ENCODE results near the gene JCHAIN.
"Not testable (repeated sequence)": the region's sequence is repeated elsewhere in the genome, so short reads cannot be mapped to it uniquely, and the experiment has no call there.

DNA sequence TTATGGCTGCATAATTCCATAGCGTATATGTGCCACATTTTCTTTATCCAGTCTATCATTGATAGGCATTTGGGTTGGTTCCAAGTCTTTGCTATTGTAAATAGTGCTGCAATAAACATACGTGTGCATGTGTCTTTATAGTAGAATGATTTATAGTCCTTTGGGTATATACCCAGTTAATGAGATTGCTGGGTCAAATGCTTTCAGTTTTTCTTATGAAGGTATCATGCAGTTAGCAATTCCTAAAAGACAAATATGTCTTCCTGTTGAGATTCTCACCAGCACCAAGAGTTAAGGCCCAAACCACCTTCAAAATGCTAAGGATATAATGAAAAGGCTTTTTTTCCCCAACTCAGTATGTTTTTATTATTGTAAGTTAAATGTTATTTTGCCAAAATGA, 36.3 kb upstream of the JCHAIN start:
- TF ChIP-seq ZNF484 (CRISPR knock-in tag; IDR thresholded peaks at IDR 0.05; ENCODE audit: borderline replicate concordance, low read depth); ZFX (CRISPR knock-in tag; IDR thresholded peaks at IDR 0.05; ENCODE audit: low read depth); ELF1 (CRISPR knock-in tag; IDR thresholded peaks at IDR 0.05); EP300 (IDR thresholded peaks at IDR 0.05; ENCODE audit: low read depth in 2 of 2, low read length in 2 of 2); EP300 (CRISPR knock-in tag; IDR thresholded peaks at IDR 0.05; ENCODE audit: borderline replicate concordance); EZH2 (conservative IDR thresholded peaks at IDR 0.05; ENCODE audit: low read depth, low read length); PBX3 (CRISPR knock-in tag; IDR thresholded peaks at IDR 0.05; ENCODE audit: borderline replicate concordance); ZNF18 (CRISPR knock-in tag; IDR thresholded peaks at IDR 0.05; ENCODE audit: insufficient replicate concordance); POLR2A (IDR thresholded peaks at IDR 0.05; ENCODE audit: insufficient read depth in 1 of 2, low read depth in 2 of 2, low read length in 2 of 2); CREB3 (CRISPR knock-in tag; IDR thresholded peaks at IDR 0.05); SUZ12 (IDR thresholded peaks at IDR 0.05; ENCODE audit: low read depth, low read length); FOXA3 (CRISPR knock-in tag; IDR thresholded peaks at IDR 0.05); TP53 (CRISPR knock-in tag; conservative IDR thresholded peaks at IDR 0.05): not testable (repeated sequence)
